B cell (primary cell): ENCODE results near the gene MEGF8. TPM values are rescaled to one million over a fixed set of nuclear protein-coding genes. Genes with fewer than 3 reads are reported as not detected.
"Not testable (repeated sequence)": the region's sequence is repeated elsewhere in the genome, so short reads cannot be mapped to it uniquely, and the experiment has no call there.

Experiments
- ATAC-seq: fragments of 200-7000 bp; cut with Tn5 transposase; one replicate; pipeline ENCODE4 v1.10.0; 2021; ENCODE audit warnings: low read depth, mild to moderate bottlenecking, moderate number of reproducible peaks, moderate library complexity
- CTCF ChIA-PET: fragments of 350-600 bp; sonication (Branson Sonifier 250); formaldehyde crosslinking; loops from one replicate; lab custom pipeline; 2021; ENCODE audit warnings: antibody characterized with exemption, inconsistent platforms; lab: Charles Lee
- POLR2A ChIA-PET: fragments of 350-600 bp; sonication (Branson Sonifier 250); formaldehyde crosslinking; loops from one replicate; lab custom pipeline; 2021; ENCODE audit warnings: antibody characterized with exemption; lab: Charles Lee
- DNase-seq: peaks from one replicate; pipeline ENCODE4 v3.0.0; 2013
- H2AFZ ChIP-seq: 2 replicates; pipeline ENCODE4 v1.6.1; 2012; ENCODE audit warnings: mild to moderate bottlenecking, low read depth, low read length; ENCODE audit not compliant: insufficient read depth, poor library complexity, severe bottlenecking
- H3K27ac ChIP-seq, 2 donors: 1 replicate in 1 of 2; 2 replicates in 1 of 2; pipeline ENCODE4 v1.5.1; 2012 to 2013; ENCODE audit warnings: low read length in 2 of 2, mild to moderate bottlenecking in 2 of 2, moderate library complexity in 1 of 2
- H3K27me3 ChIP-seq, 4 experiments: fragments of 200-600 bp in 1 of 4; sonication (generic) in 1 of 4; replicated peaks in 1 of 4; 1 replicate in 2 of 4; 2 replicates in 2 of 4; pipeline versions ENCODE4 v1.6.1 to v1.7.0; 2013 to 2016; ENCODE audit warnings: low read length in 3 of 4, mild to moderate bottlenecking in 2 of 4, mixed read lengths in 1 of 4, moderate library complexity in 1 of 4; ENCODE audit not compliant: insufficient read depth in 4 of 4, control insufficient read depth in 3 of 4; ENCODE audit errors: control extremely low read depth in 1 of 4
- H3K36me3 ChIP-seq, 2 experiments: replicated peaks in 1 of 2; 1 replicate in 1 of 2; 2 replicates in 1 of 2; pipeline versions ENCODE4 v1.6.1 to v1.7.1; 2013; ENCODE audit warnings: low read length in 1 of 2; ENCODE audit not compliant: insufficient read depth in 2 of 2, control insufficient read depth in 1 of 2; ENCODE audit errors: control extremely low read depth in 1 of 2, extremely low read depth in 1 of 2
- H3K4me1 ChIP-seq, 2 donors: fragments of 200-600 bp in 1 of 2; sonication (generic) in 1 of 2; 1 replicate in 1 of 2; 2 replicates in 1 of 2; pipeline versions ENCODE4 v1.5.1 to v1.6.1; 2013 to 2017; ENCODE audit warnings: low read length in 2 of 2; ENCODE audit not compliant: control insufficient read depth in 2 of 2, insufficient read depth in 2 of 2
- H3K4me2 ChIP-seq: replicated peaks from 2 replicates; pipeline ENCODE3; 2012; ENCODE audit warnings: mild to moderate bottlenecking, low read depth, low read length; ENCODE audit not compliant: poor library complexity, severe bottlenecking
- H3K4me3 ChIP-seq, 5 experiments: fragments of 200-600 bp in 1 of 5; sonication (generic) in 1 of 5; 1 replicate in 3 of 5; 2 replicates in 2 of 5; pipeline versions ENCODE4 v1.5.1 to v1.7.0; 2011 to 2016; ENCODE audit warnings: low read length in 4 of 5, mild to moderate bottlenecking in 4 of 5, low read depth in 2 of 5, control low read depth in 1 of 5, moderate library complexity in 1 of 5; ENCODE audit not compliant: insufficient read depth in 1 of 5; ENCODE audit errors: control extremely low read depth in 1 of 5, extremely low read depth in 1 of 5
- H3K79me2 ChIP-seq: fragments of 200-600 bp; sonication (generic); one replicate; pipeline ENCODE4 v1.6.0; 2016; ENCODE audit warnings: low read length; ENCODE audit not compliant: control insufficient read depth, insufficient read depth
- H3K9ac ChIP-seq: fragments of 200-600 bp; sonication (generic); 2 replicates; pipeline ENCODE4 v1.6.1; 2017; ENCODE audit warnings: mild to moderate bottlenecking, low read length, moderate library complexity
- H3K9me3 ChIP-seq, 3 donors: one replicate each; pipeline versions ENCODE4 v1.6.1 to v1.7.1; 2013; ENCODE audit warnings: low read length in 2 of 3; ENCODE audit not compliant: control insufficient read depth in 2 of 3, insufficient read depth in 1 of 3; ENCODE audit errors: control extremely low read depth in 1 of 3
- H4K20me1 ChIP-seq: 2 replicates; pipeline ENCODE4 v1.6.0; 2012; ENCODE audit warnings: mild to moderate bottlenecking, low read length; ENCODE audit not compliant: insufficient read depth, control insufficient read depth, poor library complexity, severe bottlenecking
- H3K27ac Mint-ChIP-seq: one replicate; pipeline ENCODE4 v1.8.0; 2021; ENCODE audit warnings: mixed read lengths
- H3K27me3 Mint-ChIP-seq: one replicate; pipeline ENCODE4 v1.8.0; 2021; ENCODE audit warnings: mixed read lengths
- H3K4me1 Mint-ChIP-seq: one replicate; pipeline ENCODE4 v1.8.0; 2021; ENCODE audit warnings: mixed read lengths
- H3K4me3 Mint-ChIP-seq: one replicate; pipeline ENCODE4 v1.8.0; 2021; ENCODE audit warnings: mixed read lengths
- H3K9me3 Mint-ChIP-seq: one replicate; pipeline ENCODE4 v1.8.0; 2022; ENCODE audit warnings: mixed read lengths; ENCODE audit not compliant: insufficient read depth
- CTCF ChIP-seq: fragments of 200-600 bp; IDR thresholded peaks from one replicate; pipeline ENCODE4 v1.8.0; 2022; ENCODE audit warnings: antibody characterized with exemption, mild to moderate bottlenecking
- EZH2 ChIP-seq: IDR thresholded peaks from 2 replicates; pipeline ENCODE4 v1.6.1; 2012; ENCODE audit warnings: borderline replicate concordance, low read depth, mild to moderate bottlenecking, moderate library complexity, low read length; ENCODE audit not compliant: insufficient read depth, poor library complexity, severe bottlenecking
- WGBS: methylation state at CpG from one replicate; pipeline ENCODE4 v1.1.5; 2013; ENCODE audit warnings: missing lambda C conversion rate; ENCODE audit not compliant: insufficient coverage; 5-methylcytosine and 5-hydroxymethylcytosine counted together
- intact Hi-C: fragments of 100-400 bp; cut with micrococcal nuclease; formaldehyde crosslinking; loops from one replicate; pipeline ENCODE4 v1.10.0; 2022
- polyA plus RNA-seq: library from polyadenylated mRNA; depleted of rRNA; stranded (reverse); fragments of >200 nt; gene quantifications from 2 replicates; pipeline ENCODE4 v1.2.3, GENCODE V29; 2012
- total RNA-seq, 2 donors: library from RNA; stranded (reverse); fragments of 120-200 nt in 1 of 2; gene quantifications; 1 replicate in 1 of 2; 2 replicates in 1 of 2; pipeline versions ENCODE4 v1.2.3 to v1.2.4, GENCODE V29; 2013 to 2022

MEGF8 gene
- total and polyA plus RNA-seq, 2 donors (not counting 1 experiment from before 2014, with no cell fraction given), result 8.2 to 26.5 TPM

GRCh38 chr19:42328854-42329253 lies 3.4 kb downstream of the MEGF8 start:
- intact Hi-C loops, result no loop called here
- H3K4me1 ChIP-seq, result peaks cover 21 to 31% of the 10 kb centered on the region in 2 donors
- peaks cover 44% of the 10 kb centered on the region for H3K79me2 ChIP-seq
- DNase-seq (no peak), ATAC-seq (no peak)
- H4K20me1 ChIP-seq, result no peaks in the 10 kb centered on the region
- no peak overlapping the region for H3K9ac ChIP-seq
- no peak overlapping the region for H3K4me3 ChIP-seq
- Mint-ChIP-seq H3K27me3 (peaks cover 6% of the 10 kb centered on the region), H3K27ac (no peak overlapping the region), H3K4me3 (no peak overlapping the region), H3K4me1 (peaks cover 22% of the 10 kb centered on the region), H3K9me3 (no peaks in the 10 kb centered on the region)
- no peak overlapping the region for H3K27ac ChIP-seq
- H3K9me3 ChIP-seq, result no peaks in the 10 kb centered on the region
- H2AFZ ChIP-seq, result no peak overlapping the region
- ChIA-PET POLR2A (interaction anchor here (0.6 kb wide), 1 partner anchor 70 kb away, joined by 4 read pairs; no protein-coding TSS in a partner anchor), CTCF (no interaction called here)
- peaks cover 0 to 8% (median 0%) of the 10 kb centered on the region in 4 experiments for H3K27me3 ChIP-seq
- WGBS, result 89% methylated on average over 2 of the region's 2 CpGs
- no peaks in the 10 kb centered on the region for H3K36me3 ChIP-seq
- H3K4me2 ChIP-seq, result no peak overlapping the region
- TF ChIP-seq EZH2 (no peak), CTCF (no peak)

GRCh38 chr19:42330241-42330711 lies 4.8 kb downstream of the MEGF8 start:
- no peak overlapping the region for H2AFZ ChIP-seq
- Mint-ChIP-seq H3K4me3 (no peak overlapping the region), H3K9me3 (no peaks in the 10 kb centered on the region), H3K27ac (no peak overlapping the region), H3K27me3 (peaks cover under 1% of the 10 kb centered on the region), H3K4me1 (peaks cover 19% of the 10 kb centered on the region)
- peaks cover 0 to 4% of the 10 kb centered on the region in 2 experiments for H3K36me3 ChIP-seq
- no peaks in the 10 kb centered on the region for H3K27me3 ChIP-seq
- intact Hi-C loops, result no loop called here
- ChIA-PET POLR2A (interaction anchor here (0.7 kb wide), 1 partner anchor 214 kb away, joined by 7 read pairs; no protein-coding TSS in a partner anchor), CTCF (interaction anchor here (0.7 to 1.8 kb wide), 3 partner anchors 41 to 67 kb away, joined by 3 to 5 read pairs (median 4); no protein-coding TSS in a partner anchor)
- H3K4me3 ChIP-seq, result no peak overlapping the region
- no peaks in the 10 kb centered on the region for H4K20me1 ChIP-seq
- DNase-seq (no peak), ATAC-seq (no peak)
- peaks cover 10 to 19% of the 10 kb centered on the region in 2 donors for H3K4me1 ChIP-seq
- H3K4me2 ChIP-seq, result no peak overlapping the region
- no peak overlapping the region for H3K27ac ChIP-seq
- no peaks in the 10 kb centered on the region for H3K9me3 ChIP-seq
- H3K9ac ChIP-seq, result no peak overlapping the region
- WGBS, result 80% methylated on average over 1 of the region's 2 CpGs
- H3K79me2 ChIP-seq, result peaks cover 40% of the 10 kb centered on the region
- TF ChIP-seq EZH2 (no peak), CTCF (no peak)

GRCh38 chr19:42331333-42331732 lies 5.9 kb downstream of the MEGF8 start:
- DNase-seq, H2AFZ ChIP-seq, H3K4me3 ChIP-seq, intact Hi-C loops, H3K27ac Mint-ChIP-seq, H3K36me3 ChIP-seq, H3K27me3 ChIP-seq, ATAC-seq, H3K9me3 Mint-ChIP-seq, H3K9me3 ChIP-seq, H3K4me2 ChIP-seq, H3K27me3 Mint-ChIP-seq, H3K27ac ChIP-seq, H4K20me1 ChIP-seq, H3K4me3 Mint-ChIP-seq, H3K9ac ChIP-seq: not testable (repeated sequence)
- peaks cover 8 to 12% of the 10 kb centered on the region in 2 donors for H3K4me1 ChIP-seq
- ChIA-PET CTCF (interaction anchor here (1.3 to 1.8 kb wide), 2 partner anchors 40 to 66 kb away, joined by 3 to 4 read pairs; no protein-coding TSS in a partner anchor), POLR2A (interaction anchor here (0.6 kb wide), 1 partner anchor 456 kb away, joined by 3 read pairs; no protein-coding TSS in a partner anchor)
- peaks cover 38% of the 10 kb centered on the region for H3K79me2 ChIP-seq
- 100% methylated on average over 1 of the region's 3 CpGs for WGBS
- H3K4me1 Mint-ChIP-seq, result peaks cover 14% of the 10 kb centered on the region
